Endothelial cell of umbilical vein (primary cell): ENCODE results near the gene MYO1F.

ENCODE experiments used
- CTCF ChIP-seq, 2 donors: IDR thresholded peaks; 1 replicate in 1 of 2; 2 replicates in 1 of 2; pipeline ENCODE4 v1.5.1; 2011; ENCODE audit warnings: low read length in 2 of 2, mild to moderate bottlenecking in 2 of 2, moderate library complexity in 2 of 2, control low read depth in 1 of 2, inconsistent platforms in 1 of 2, low read depth in 1 of 2; ENCODE audit not compliant: insufficient read depth in 1 of 2; ENCODE audit errors: extremely low read depth in 1 of 2
- JUN ChIP-seq: IDR thresholded peaks from 2 replicates; pipeline ENCODE4 v1.6.1; 2011; ENCODE audit warnings: borderline replicate concordance, low read depth; ENCODE audit not compliant: insufficient read length, insufficient read depth
- MYC ChIP-seq: IDR thresholded peaks from one replicate; pipeline ENCODE4 v1.6.1; 2011; ENCODE audit warnings: mild to moderate bottlenecking, low read depth, low read length
- POLR2A ChIP-seq: IDR thresholded peaks from 2 replicates; pipeline ENCODE4 v1.6.1; 2012; ENCODE audit warnings: low read depth, mild to moderate bottlenecking, control low read depth, low read length
- POLR2AphosphoS5 ChIP-seq: IDR thresholded peaks from 2 replicates; pipeline ENCODE4 v1.6.1; 2012; ENCODE audit warnings: low read depth, mild to moderate bottlenecking, control low read depth, low read length, moderate library complexity; ENCODE audit not compliant: insufficient read depth
- TF ChIP-seq, protein P1 (sequence below): IDR thresholded peaks from 2 replicates; pipeline ENCODE4 v1.6.1; 2011; ENCODE audit not compliant: insufficient read depth, insufficient read length

DNA sequence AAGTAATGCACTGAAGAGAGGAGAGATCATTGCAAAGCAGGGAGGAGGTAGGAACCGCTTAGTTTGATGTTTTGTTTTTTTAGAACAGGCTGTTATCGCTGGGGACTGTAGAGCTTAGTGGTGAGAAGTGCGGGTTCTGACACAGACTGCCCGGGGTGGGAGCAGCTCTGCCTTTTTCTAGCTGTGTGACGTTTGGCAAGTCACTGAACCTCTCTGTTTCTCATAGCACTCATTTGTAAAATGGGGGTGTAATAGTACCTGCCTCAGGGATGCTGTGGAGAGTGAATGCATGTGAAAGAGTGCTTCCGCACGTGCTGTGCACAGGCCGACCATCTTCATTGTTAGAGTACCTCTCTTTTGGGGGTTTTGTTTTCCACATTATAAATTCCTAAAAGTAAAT, 94.1 kb downstream of the MYO1F start:
- no peak for TF ChIP-seq JUN
- TF ChIP-seq CTCF (IDR thresholded peaks at IDR 0.05; ENCODE audit: extremely low read depth in 1 of 2, insufficient read depth in 1 of 2, low read depth in 1 of 2, low read length in 2 of 2), result no peak
- TF ChIP-seq, protein P1, sequence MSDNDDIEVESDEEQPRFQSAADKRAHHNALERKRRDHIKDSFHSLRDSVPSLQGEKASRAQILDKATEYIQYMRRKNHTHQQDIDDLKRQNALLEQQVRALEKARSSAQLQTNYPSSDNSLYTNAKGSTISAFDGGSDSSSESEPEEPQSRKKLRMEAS, result no peak
- TF ChIP-seq MYC, result no peak
- no peak for TF ChIP-seq POLR2A
- TF ChIP-seq POLR2AphosphoS5, result peak; percentile 8
